Stimulated activated CD4-positive, alpha-beta T cell treated with anti-CD3 and anti-CD28 coated beads, Interleukin-1b, Interleukin-23, amount 100 ng/mL, for 1 hour (primary cell): ENCODE results near the gene TRIM62.

Experiments
- DNase-seq, 2 donors: peaks; one replicate each; pipeline ENCODE4 v3.0.0-alpha.2; 2020; ENCODE audit warnings: low read depth in 2 of 2

The TRIM62 gene

GRCh38 chr1:33181921-33182341 is at the start of gene TRIM62:
Gene TRIM62 (minus strand): TSS chr1:33182043. CDS start chr1:33181432, 611 bp downstream.
- DNase-seq = peak; percentile 61 to 65

GRCh38 chr1:33231166-33231565 is 49.3 kb upstream of the TRIM62 start:
- no peak for DNase-seq

GRCh38 chr1:33228935-33229487 is 47.2 kb upstream of the TRIM62 start:
- DNase-seq = no peak

GRCh38 chr1:33225586-33225985 is 43.7 kb upstream of the TRIM62 start:
- no peak for DNase-seq

GRCh38 chr1:33224166-33224707 is 42.4 kb upstream of the TRIM62 start:
- DNase-seq = no peak

- no peak for DNase-seq
These were observed 40.5 kb upstream of the TRIM62 start for GRCh38 chr1:33222381-33222780.

GRCh38 chr1:33221385-33221758 is 39.5 kb upstream of the TRIM62 start:
- DNase-seq = no peak

- DNase-seq = no peak
These were observed 39.0 kb upstream of the TRIM62 start for GRCh38 chr1:33220676-33221384.

- no peak for DNase-seq
These were observed 38.2 kb upstream of the TRIM62 start for GRCh38 chr1:33219886-33220661.

GRCh38 chr1:33211972-33212371 is 30.1 kb upstream of the TRIM62 start:
- no peak for DNase-seq

GRCh38 chr1:33206340-33206739 is 24.5 kb upstream of the TRIM62 start:
- DNase-seq = no peak

- no peak for DNase-seq
These were observed 13.7 kb upstream of the TRIM62 start for GRCh38 chr1:33195556-33195955.

- DNase-seq = no peak
These were observed 10.0 kb upstream of the TRIM62 start for GRCh38 chr1:33191731-33192275.

- DNase-seq = no peak
These were observed 8.9 kb upstream of the TRIM62 start for GRCh38 chr1:33190701-33191100.

- no peak for DNase-seq
These were observed 6.9 kb upstream of the TRIM62 start for GRCh38 chr1:33188572-33189275.

GRCh38 chr1:33186936-33187335 is 5.1 kb upstream of the TRIM62 start:
- no peak for DNase-seq

GRCh38 chr1:33185541-33185940 is 3.7 kb upstream of the TRIM62 start:
- no peak for DNase-seq

GRCh38 chr1:33183306-33183705 is 1.5 kb upstream of the TRIM62 start:
- no peak for DNase-seq

GRCh38 chr1:33182896-33183295 is 1.1 kb upstream of the TRIM62 start:
- no peak for DNase-seq

- DNase-seq = no peak
These were observed 578 bp upstream of the TRIM62 start for GRCh38 chr1:33182401-33182841.
